ENCODE results near the gene RTTN.

DNA sequence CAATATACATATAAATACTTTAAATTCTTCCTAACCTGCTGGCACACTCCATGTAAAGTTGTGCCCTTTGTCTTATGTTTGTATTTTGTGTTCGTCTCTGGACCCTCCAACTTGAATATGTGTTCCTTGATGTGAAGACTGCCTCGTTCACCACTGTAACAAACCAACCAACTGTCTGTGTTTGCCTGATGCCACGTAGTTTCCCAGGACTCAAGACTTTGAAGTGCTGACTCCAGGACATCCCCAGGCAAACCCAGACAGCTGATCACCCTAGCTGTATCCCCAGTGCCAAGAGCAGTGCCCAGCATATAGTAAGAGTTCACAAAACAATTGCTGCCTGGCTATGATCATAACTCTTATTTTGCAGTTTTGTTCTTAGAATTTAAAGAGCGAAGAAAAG, 242.3 kb downstream of the RTTN start:
- TF ChIP-seq, protein P1, sequence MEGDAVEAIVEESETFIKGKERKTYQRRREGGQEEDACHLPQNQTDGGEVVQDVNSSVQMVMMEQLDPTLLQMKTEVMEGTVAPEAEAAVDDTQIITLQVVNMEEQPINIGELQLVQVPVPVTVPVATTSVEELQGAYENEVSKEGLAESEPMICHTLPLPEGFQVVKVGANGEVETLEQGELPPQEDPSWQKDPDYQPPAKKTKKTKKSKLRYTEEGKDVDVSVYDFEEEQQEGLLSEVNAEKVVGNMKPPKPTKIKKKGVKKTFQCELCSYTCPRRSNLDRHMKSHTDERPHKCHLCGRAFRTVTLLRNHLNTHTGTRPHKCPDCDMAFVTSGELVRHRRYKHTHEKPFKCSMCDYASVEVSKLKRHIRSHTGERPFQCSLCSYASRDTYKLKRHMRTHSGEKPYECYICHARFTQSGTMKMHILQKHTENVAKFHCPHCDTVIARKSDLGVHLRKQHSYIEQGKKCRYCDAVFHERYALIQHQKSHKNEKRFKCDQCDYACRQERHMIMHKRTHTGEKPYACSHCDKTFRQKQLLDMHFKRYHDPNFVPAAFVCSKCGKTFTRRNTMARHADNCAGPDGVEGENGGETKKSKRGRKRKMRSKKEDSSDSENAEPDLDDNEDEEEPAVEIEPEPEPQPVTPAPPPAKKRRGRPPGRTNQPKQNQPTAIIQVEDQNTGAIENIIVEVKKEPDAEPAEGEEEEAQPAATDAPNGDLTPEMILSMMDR (IDR thresholded peaks at IDR 0.05; ENCODE audit: borderline replicate concordance, extremely low read depth, low read length, poor library complexity, severe bottlenecking): no peak
- TF ChIP-seq EZH2 (IDR thresholded peaks at IDR 0.05; ENCODE audit: borderline replicate concordance, low read depth, low read length, severe bottlenecking): no peak
